A549 (cell line): Measurements from ENCODE around the gene YBX2. TPM values are rescaled to one million over a fixed set of nuclear protein-coding genes. Genes with fewer than 3 reads are reported as not detected.

Experiments used
- ATAC-seq, 2 experiments: fragments of 200-7000 bp in 1 of 2; fragments of >200 bp in 1 of 2; cut with Nextera tagmentation in 1 of 2; cut with Tn5 transposase in 1 of 2; 3 replicates each; pipeline versions ENCODE4 v1.8.0 to v1.9.1; 2018 to 2020; ENCODE audit warnings: mild to moderate bottlenecking in 1 of 2, moderate library complexity in 1 of 2
- CTCF ChIA-PET: fragments of 300-600 bp; sonication (Branson Sonifier 250); formaldehyde crosslinking; extraction: SDS; loops from one replicate; lab custom pipeline; 2021; ENCODE audit warnings: antibody characterized with exemption, inconsistent platforms; lab: Yijun Ruan, JAX
- POLR2A ChIA-PET: fragments of 350-600 bp; formaldehyde crosslinking; extraction: SDS; loops from one replicate; lab custom pipeline; 2021; ENCODE audit warnings: antibody characterized with exemption, inconsistent platforms; lab: Yijun Ruan, JAX
- DNase-seq, 2 experiments: peaks; one replicate each; pipeline versions ENCODE4 v3.0.0 to v3.0.0-alpha.2; 2011 to 2016; ENCODE audit warnings: low read depth in 1 of 2, low spot score in 1 of 2
- FAIRE-seq: peaks from 2 replicates; lab custom pipeline; 2011; peaks lifted over from hg19 to GRCh38; lab: Jason Lieb, UNC
- H3K27ac ChIP-seq, 2 experiments: fragments of >200 bp; sonication (Bioruptor Twin); formaldehyde crosslinking; 3 replicates each; pipeline ENCODE4 v1.5.1; 2016 to 2017
- H3K4me1 ChIP-seq: fragments of >200 bp; sonication (Bioruptor Twin); formaldehyde crosslinking; 3 replicates; pipeline ENCODE4 v1.6.1; 2016
- H3K4me2 ChIP-seq: fragments of >200 bp; sonication (Bioruptor Twin); formaldehyde crosslinking; 3 replicates; pipeline ENCODE4 v1.6.1; 2016
- H3K4me3 ChIP-seq: fragments of >200 bp; sonication (Bioruptor Twin); formaldehyde crosslinking; 3 replicates; pipeline ENCODE4 v1.5.1; 2016
- H3K9me3 ChIP-seq: fragments of >200 bp; sonication (Bioruptor Twin); formaldehyde crosslinking; 3 replicates; pipeline ENCODE4 v1.6.1; 2016
- CHD2 ChIP-seq: fragments of 150-350 bp; IDR thresholded peaks from 2 replicates; pipeline ENCODE4 v1.6.1; 2014; ENCODE audit warnings: low read length; ENCODE audit not compliant: partially characterized antibody
- E2F6 ChIP-seq: IDR thresholded peaks from 2 replicates; pipeline ENCODE4 v1.6.1; 2012; ENCODE audit warnings: low read depth, borderline replicate concordance
- EHF ChIP-seq: fragments of 250-450 bp; sonication (Bioruptor Pico); IDR thresholded peaks from 2 replicates; pipeline ENCODE4 v1.5.0; 2020; ENCODE audit warnings: mild to moderate bottlenecking
- HES2 ChIP-seq: fragments of >200 bp; sonication (Bioruptor Twin); formaldehyde crosslinking; IDR thresholded peaks from 2 replicates; pipeline ENCODE4 v1.6.1; 2016
- HOXA7 ChIP-seq: fragments of 250-450 bp; sonication (Bioruptor Pico); IDR thresholded peaks from 2 replicates; pipeline ENCODE4 v1.5.0; 2020; ENCODE audit warnings: mild to moderate bottlenecking, moderate library complexity
- MAZ ChIP-seq: fragments of 150-350 bp; IDR thresholded peaks from 2 replicates; pipeline ENCODE4 v1.6.1; 2014; ENCODE audit warnings: antibody characterized with exemption, low read depth, low read length, borderline replicate concordance
- MYC ChIP-seq: IDR thresholded peaks from 2 replicates; pipeline ENCODE4 v1.6.1; 2012; ENCODE audit warnings: mild to moderate bottlenecking, inconsistent platforms, low read length, improper control_type of control experiment, borderline replicate concordance
- NFE2L2 ChIP-seq: fragments of 150-350 bp; conservative IDR thresholded peaks from 2 replicates; pipeline ENCODE4 v1.6.1; 2014; ENCODE audit warnings: low read length
- PBX3 ChIP-seq: IDR thresholded peaks from 2 replicates; pipeline ENCODE4 v1.6.1; 2012
- PHF8 ChIP-seq: fragments of 200-600 bp; sonication (generic); IDR thresholded peaks from 2 replicates; pipeline ENCODE4 v1.6.1; 2016; ENCODE audit warnings: low read depth, mild to moderate bottlenecking, antibody characterized with exemption, moderate library complexity, borderline replicate concordance
- SREBF2 ChIP-seq: fragments of 450-650 bp; IDR thresholded peaks from 2 replicates; pipeline ENCODE4 v1.6.1; 2014; ENCODE audit warnings: mild to moderate bottlenecking, moderate library complexity
- USF2 ChIP-seq: fragments of 450-650 bp; IDR thresholded peaks from 2 replicates; pipeline ENCODE4 v1.6.1; 2014; ENCODE audit warnings: antibody characterized with exemption
- WGBS: methylation state at CpG from one replicate; pipeline ENCODE4 v1.1.6; 2017; ENCODE audit errors: missing lambda C conversion rate; 5-methylcytosine and 5-hydroxymethylcytosine counted together
- polyA plus RNA-seq, 4 experiments: library from polyadenylated mRNA; depleted of rRNA in 3 of 4; stranded (reverse); fragments of >200 nt; fragmentation: RNase III in 1 of 4; extraction: RNeasy Plus Mini Kit Qiagen cat#74134 plus additional on column Dnase treatment in 1 of 4; gene quantifications; 2 replicates in 3 of 4; 3 replicates in 1 of 4; pipeline ENCODE4 v1.2.3, GENCODE V29; 2011 to 2017
- TF ChIP-seq, protein P1 (sequence below): IDR thresholded peaks from 2 replicates; pipeline ENCODE4 v1.6.1; 2012
- TF ChIP-seq, protein P2 (sequence below): fragments of 150-350 bp; IDR thresholded peaks from 2 replicates; pipeline ENCODE4 v1.6.1; 2014; ENCODE audit warnings: low read depth, mild to moderate bottlenecking, low read length

Gene YBX2
- polyA plus RNA-seq, 2 of the 4 experiments (the other 2 are of a cell fraction): 0.36 to 0.61 TPM

- no peak for TF ChIP-seq EHF (CRISPR knock-in tag)
These were observed 51.6 kb downstream of the YBX2 start (continued) for GRCh38 chr17:7242717-7243452.

DNA sequence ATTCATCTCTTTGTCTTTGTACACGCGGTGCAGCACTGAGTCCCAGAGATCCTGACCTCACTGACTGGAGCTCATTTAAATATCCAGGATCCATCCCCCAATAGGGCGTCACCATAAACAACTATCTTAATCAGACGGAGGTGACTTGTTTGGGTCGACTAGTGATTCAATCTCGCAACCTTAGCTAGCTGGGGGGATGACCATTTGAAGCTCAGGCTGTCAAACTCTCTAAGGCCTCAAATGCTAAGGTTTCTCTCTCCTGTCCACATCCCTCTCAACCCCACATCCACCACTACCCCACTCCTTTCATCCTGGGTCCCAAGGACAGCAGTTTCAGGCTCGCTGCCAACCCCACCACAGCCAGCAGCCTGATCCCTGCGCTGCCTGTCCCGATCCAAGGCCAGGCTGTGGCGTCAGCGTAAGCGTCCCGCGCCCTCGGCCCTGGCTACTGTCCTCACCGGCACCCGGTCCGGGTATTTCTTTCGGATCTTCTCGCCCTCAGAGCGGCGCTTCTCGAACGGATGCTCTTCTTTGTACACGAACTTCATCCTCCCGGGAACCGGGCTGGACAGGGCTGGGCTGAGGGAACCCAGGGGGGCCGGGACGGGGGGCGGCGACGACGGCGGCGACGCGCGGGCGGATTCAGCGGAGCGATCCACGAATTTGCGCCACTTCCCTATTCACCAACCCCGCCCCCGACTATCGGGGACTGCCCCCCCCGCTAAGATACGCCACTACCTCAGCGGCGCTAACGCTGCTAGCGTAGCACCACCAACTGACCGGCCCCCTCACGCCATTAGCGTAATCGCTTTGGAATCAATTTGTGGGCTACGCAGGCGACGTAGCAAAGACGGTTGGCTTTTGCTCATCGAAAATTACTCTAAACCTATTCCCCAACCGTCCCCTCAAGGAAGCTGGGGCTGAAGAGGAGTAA is 52.4 kb downstream of the YBX2 start, which contains the start of gene GABARAP:
TSS of gene GABARAP (minus strand) at position 667 of the 934 bp plus-strand sequence. CDS start at position 548, 119 bp downstream.
- H3K4me3 ChIP-seq: peak within 1 kb of the TSS; percentile 86
- H3K9me3 ChIP-seq: no peaks in the 10 kb centered on the region
- POLR2A ChIA-PET: interaction anchor here (1.0 to 2.9 kb wide), 7 partner anchors 8 to 206 kb away, joined by 3 to 15 read pairs (median 4); partner anchors contain the start of genes ACADVL, CTDNEP1, DLG4 and DVL2
- DNase-seq (peak; percentile 77 to 95), FAIRE-seq (peak; percentile 7), ATAC-seq (peak; percentile 9 to 39; a peak in 5 of 6 replicates)
- peaks cover 27% of the 10 kb centered on the region for H3K4me1 ChIP-seq
- peak; percentile 81 for TF ChIP-seq PHF8
- TF ChIP-seq, protein P1, sequence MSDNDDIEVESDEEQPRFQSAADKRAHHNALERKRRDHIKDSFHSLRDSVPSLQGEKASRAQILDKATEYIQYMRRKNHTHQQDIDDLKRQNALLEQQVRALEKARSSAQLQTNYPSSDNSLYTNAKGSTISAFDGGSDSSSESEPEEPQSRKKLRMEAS: peak; percentile 31; the same call in 1 of the 2 replicates
- TF ChIP-seq MYC: peak; percentile 47; the same call in 1 of the 2 replicates
- no peak for TF ChIP-seq NFE2L2
- peak; percentile 72 for TF ChIP-seq E2F6
- TF ChIP-seq HOXA7 (CRISPR knock-in tag): no peak
- TF ChIP-seq PBX3: peak; percentile 92
- TF ChIP-seq USF2: 0 out of 2 replicates have a peak, but pooled peaks have one; percentile 2
- TF ChIP-seq MAZ: peak; percentile 60; the same call in 1 of the 2 replicates
- TF ChIP-seq CHD2: peak; percentile 46
- TF ChIP-seq HES2: no peak
- H3K4me2 ChIP-seq: peak within 1 kb of the TSS; percentile 97
- CTCF ChIA-PET: interaction anchor here (0.6 to 17.3 kb wide), 12 partner anchors 9 to 196 kb away, joined by 3 to 169 read pairs (median 4); partner anchors contain the start of genes ACADVL, CTDNEP1, DLG4 and ELP5
- 1% methylated on average over 50 of the region's 62 CpGs for WGBS
- peak within 1 kb of the TSS; percentile 96 to 99 for H3K27ac ChIP-seq

DNA sequence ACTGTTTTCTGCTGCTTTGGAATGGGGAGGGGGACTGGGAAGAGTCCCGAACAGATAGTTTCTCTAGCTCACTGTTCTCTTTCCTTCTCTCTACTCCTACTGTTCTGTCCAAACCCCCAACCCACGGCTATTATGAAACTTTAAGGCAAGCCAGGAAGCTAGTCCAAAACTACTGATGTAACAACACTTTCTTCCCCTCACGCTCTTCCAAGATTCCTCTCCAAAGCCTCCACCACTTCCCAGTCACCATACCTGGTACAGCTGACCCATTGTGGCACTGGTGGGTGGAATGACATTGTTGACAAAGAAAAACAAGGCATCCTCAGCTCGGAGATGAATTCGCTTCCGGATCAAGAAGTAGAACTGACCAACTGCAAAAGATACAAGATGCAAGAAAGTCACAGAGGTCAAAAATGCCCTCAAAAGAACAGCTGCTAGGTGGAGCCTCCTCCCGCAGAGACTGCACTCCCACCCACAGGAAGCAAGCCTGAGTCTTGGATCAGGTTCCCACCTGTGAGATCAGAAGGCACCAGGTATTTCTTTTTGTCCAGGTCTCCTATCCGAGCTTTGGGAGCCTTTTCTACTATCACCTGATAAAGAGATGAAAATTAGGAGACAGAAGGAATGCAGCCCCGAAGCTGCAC is 53.2 kb downstream of the YBX2 start:
- peak overlapping the region; percentile 86 for H3K4me3 ChIP-seq
- CTCF ChIA-PET: interaction anchor here (0.6 to 17.3 kb wide), 10 partner anchors 10 to 575 kb away, joined by 3 to 169 read pairs (median 6); partner anchors contain the start of genes ACADVL, CTDNEP1, DLG4 and ELP5
- POLR2A ChIA-PET: interaction anchor here (1.1 to 2.9 kb wide), 2 partner anchors 10 to 15 kb away, joined by 3 to 15 read pairs; partner anchors contain the start of genes CTDNEP1 and ELP5
- peaks cover 36% of the 10 kb centered on the region for H3K4me1 ChIP-seq
- H3K27ac ChIP-seq: peak overlapping the region; percentile 96 to 99
- no peaks in the 10 kb centered on the region for H3K9me3 ChIP-seq
- no peak for TF ChIP-seq SREBF2
- TF ChIP-seq, protein P2, sequence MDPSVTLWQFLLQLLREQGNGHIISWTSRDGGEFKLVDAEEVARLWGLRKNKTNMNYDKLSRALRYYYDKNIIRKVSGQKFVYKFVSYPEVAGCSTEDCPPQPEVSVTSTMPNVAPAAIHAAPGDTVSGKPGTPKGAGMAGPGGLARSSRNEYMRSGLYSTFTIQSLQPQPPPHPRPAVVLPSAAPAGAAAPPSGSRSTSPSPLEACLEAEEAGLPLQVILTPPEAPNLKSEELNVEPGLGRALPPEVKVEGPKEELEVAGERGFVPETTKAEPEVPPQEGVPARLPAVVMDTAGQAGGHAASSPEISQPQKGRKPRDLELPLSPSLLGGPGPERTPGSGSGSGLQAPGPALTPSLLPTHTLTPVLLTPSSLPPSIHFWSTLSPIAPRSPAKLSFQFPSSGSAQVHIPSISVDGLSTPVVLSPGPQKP: no peak
- ATAC-seq: no peak
- no peak for DNase-seq
- whole genome bisulfite sequencing: 56% methylated on average over 9 of the region's 9 CpGs
- no peak for FAIRE-seq
- H3K4me2 ChIP-seq: peak overlapping the region; percentile 97
